GM19023 (cell line): Measurements from ENCODE around the gene HABP4.

Experiments used
- ATAC-seq: cut with Tn5 transposase; IDR thresholded peaks from one replicate; pipeline ENCODE4 v1.9.1; 2021; ENCODE audit warnings: mild to moderate bottlenecking, moderate library complexity; ENCODE audit not compliant: unreplicated experiment

The HABP4 gene

GRCh38 chr9:96449845-96450612 lies at the start of gene HABP4:
Gene HABP4, plus strand, starts transcription at chr9:96450169. Its CDS starts 111 bp downstream, at chr9:96450280.
- ATAC-seq, result peak; percentile 98

GRCh38 chr9:96408409-96409280 lies 41.3 kb upstream of the HABP4 start:
- ATAC-seq, result no peak

GRCh38 chr9:96411129-96411838 lies 38.7 kb upstream of the HABP4 start:
- ATAC-seq, result no peak

- no peak for ATAC-seq
Measured at GRCh38 chr9:96412174-96412913, 37.6 kb upstream of the HABP4 start.

GRCh38 chr9:96413302-96414221 lies 36.4 kb upstream of the HABP4 start:
- no peak for ATAC-seq

- ATAC-seq, result peak; percentile 25
Measured at GRCh38 chr9:96417051-96417586, 32.9 kb upstream of the HABP4 start.

- ATAC-seq, result no peak
Measured at GRCh38 chr9:96417661-96418082, 32.3 kb upstream of the HABP4 start.

GRCh38 chr9:96418083-96418919 lies 31.7 kb upstream of the HABP4 start, which contains the start of gene ZNF367:
Gene ZNF367, minus strand, starts transcription at chr9:96418370. Its CDS starts 338 bp downstream, at chr9:96418032.
- ATAC-seq, result peak; percentile 68

GRCh38 chr9:96418920-96419690 lies 30.9 kb upstream of the HABP4 start:
- ATAC-seq, result peak; percentile 31

- ATAC-seq, result no peak
Measured at GRCh38 chr9:96419691-96419969, 30.3 kb upstream of the HABP4 start.

- no peak for ATAC-seq
Measured at GRCh38 chr9:96420468-96421219, 29.3 kb upstream of the HABP4 start.

- ATAC-seq, result no peak
Measured at GRCh38 chr9:96423322-96423984, 26.5 kb upstream of the HABP4 start.

GRCh38 chr9:96423985-96424336 lies 26.0 kb upstream of the HABP4 start:
- ATAC-seq, result no peak

GRCh38 chr9:96425500-96426169 lies 24.3 kb upstream of the HABP4 start:
- ATAC-seq, result no peak

- ATAC-seq, result no peak
Measured at GRCh38 chr9:96429732-96430131, 20.2 kb upstream of the HABP4 start.

GRCh38 chr9:96430377-96430776 lies 19.6 kb upstream of the HABP4 start:
- ATAC-seq, result no peak
